Skin epidermis (tissue), 12 donors: ENCODE results near the gene EVI5L.
A peak's percentile ranks its signal among the peaks of the same experiment; 100 is the strongest.
"Not testable (repeated sequence)": the region's sequence is repeated elsewhere in the genome, so short reads cannot be mapped to it uniquely, and the experiment has no call there.

Experiments
- H3K27ac ChIP-seq, 21 experiments: fragments of 200-600 bp; sonication (generic) in 11 of 21; one replicate each; pipeline ENCODE4 v1.5.0; 2020; ENCODE audit warnings: mild to moderate bottlenecking in 3 of 21, inconsistent platforms in 2 of 21, moderate library complexity in 2 of 21
- H3K4me3 ChIP-seq, 7 experiments: fragments of 200-600 bp; sonication (generic) in 2 of 7; one replicate each; pipeline ENCODE4 v1.5.0; 2020; ENCODE audit warnings: inconsistent platforms in 2 of 7, mild to moderate bottlenecking in 2 of 7, moderate library complexity in 1 of 7

The EVI5L gene

DNA sequence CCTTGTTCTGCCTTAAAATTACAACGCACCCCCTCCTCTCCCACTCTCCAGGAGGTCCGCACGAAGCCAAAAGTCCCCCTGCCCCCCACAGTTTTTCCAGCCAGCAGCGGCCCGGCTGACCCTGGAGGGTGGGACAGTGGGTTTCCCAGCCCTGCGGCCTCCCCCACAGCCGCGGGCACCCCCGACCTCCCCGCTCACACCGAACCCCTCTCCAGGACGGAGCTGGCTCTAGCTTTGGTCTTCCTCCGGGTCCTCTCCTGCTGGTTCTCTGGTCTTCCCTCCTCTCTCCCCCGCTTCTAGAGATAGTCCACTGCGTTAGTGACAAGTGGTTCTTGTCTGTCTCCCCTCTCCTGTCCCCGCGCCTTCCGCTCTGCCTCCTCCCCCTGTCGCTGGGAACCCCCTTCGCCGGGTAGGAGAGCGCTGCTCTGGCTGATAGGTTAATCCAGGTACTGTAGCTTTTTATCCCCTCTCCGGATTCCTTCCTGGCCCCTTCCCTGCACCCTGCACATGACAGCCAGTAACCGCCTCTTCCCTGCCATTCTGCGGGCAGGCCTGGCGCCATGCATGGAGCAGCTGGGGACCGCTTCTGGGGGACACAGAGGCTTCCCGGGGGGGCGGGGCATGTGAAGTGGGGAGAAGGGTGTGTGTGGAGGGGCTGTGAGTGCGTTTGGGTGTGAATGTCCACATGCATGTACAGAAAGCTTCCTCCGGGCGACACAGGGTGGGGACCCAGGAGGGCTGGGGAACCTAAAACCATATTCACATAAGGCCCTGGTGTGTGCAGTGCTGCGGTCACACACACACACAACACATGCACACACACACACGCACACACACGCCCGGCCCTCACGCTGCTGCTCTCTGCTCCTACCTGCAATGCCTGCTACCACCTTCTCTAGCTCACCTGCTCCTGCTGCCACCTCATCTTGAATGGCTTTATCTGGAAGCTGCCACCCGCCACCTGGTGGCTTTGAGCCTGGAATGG is 27.0 kb downstream of the EVI5L start:
- no peak overlapping the region for H3K4me3 ChIP-seq
- H3K27ac ChIP-seq = no peak overlapping the region

DNA sequence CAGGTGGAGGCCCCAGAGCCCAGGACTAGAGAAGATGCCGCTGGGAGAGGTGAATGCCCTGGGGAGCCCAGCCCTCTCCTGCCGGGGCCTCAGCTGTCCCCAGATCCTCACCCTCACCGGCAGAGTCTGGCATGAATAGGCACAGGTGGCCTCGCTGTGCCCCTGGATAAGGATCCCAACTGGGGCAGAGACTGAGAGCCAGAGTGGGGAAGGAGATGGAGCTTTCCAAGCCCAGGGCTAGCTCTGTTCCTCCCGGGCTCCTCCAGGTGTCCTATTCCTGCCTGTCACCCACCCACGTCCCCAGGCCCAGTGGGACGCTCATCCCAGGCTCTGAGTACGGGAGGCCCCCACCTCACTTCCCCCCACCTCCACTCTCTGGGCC is 27.7 kb downstream of the EVI5L start:
- no peak overlapping the region for H3K27ac ChIP-seq
- H3K4me3 ChIP-seq = no peak overlapping the region

DNA sequence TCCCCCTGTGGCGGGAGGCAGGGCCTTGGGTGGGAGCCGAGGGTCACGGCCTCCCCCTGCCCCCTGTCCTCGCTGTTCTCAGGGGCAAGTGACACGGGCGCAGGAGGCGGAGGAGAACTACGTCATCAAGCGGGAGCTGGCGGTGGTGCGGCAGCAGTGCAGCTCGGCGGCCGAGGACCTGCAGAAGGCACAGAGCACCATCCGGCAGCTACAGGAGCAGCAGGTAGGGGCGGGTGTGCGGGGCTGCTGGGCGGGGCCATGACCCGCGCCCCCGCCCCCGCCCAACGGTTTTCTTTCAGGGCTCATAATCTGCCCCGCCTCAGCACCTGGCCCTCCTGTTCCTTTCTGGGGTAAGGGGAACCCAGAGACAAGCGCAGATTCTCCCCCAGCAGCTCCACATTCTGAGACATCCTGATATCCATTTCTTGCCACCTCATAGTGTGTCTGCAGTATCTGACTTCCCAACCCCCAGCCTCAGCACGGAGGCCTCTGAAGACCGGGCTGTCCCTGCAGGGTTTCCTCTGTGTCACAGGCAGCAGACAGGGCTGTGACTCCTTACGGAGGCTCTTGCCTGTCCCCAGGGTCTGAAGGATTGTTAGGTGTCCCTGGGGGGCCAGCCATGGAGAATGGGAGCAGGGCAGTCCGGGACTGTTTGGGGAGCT is 28.2 kb downstream of the EVI5L start:
- Histone ChIP-seq H3K27ac (no peak overlapping the region), H3K4me3 (no peak overlapping the region)

DNA sequence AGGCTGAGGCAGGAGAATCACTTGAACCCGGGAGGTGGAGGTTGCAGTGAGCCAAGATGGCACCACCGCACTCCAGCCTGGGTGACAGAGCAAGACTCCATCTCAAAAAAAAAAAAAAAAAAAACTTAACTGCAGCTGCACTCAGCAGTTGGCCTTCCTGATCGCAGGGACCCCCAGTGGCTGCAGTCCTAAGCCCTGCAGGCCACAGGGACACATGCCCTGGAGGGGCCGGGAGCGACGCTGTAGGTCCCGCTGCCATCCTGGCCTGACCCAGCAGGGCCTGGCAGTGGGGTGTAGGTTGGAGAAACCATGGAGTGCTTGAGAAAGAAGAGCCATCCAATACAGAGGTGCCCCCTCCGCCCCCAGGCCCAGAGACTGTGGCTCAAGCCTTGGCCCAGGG is 29.1 kb downstream of the EVI5L start:
- not testable (repeated sequence) for H3K27ac ChIP-seq, H3K4me3 ChIP-seq

DNA sequence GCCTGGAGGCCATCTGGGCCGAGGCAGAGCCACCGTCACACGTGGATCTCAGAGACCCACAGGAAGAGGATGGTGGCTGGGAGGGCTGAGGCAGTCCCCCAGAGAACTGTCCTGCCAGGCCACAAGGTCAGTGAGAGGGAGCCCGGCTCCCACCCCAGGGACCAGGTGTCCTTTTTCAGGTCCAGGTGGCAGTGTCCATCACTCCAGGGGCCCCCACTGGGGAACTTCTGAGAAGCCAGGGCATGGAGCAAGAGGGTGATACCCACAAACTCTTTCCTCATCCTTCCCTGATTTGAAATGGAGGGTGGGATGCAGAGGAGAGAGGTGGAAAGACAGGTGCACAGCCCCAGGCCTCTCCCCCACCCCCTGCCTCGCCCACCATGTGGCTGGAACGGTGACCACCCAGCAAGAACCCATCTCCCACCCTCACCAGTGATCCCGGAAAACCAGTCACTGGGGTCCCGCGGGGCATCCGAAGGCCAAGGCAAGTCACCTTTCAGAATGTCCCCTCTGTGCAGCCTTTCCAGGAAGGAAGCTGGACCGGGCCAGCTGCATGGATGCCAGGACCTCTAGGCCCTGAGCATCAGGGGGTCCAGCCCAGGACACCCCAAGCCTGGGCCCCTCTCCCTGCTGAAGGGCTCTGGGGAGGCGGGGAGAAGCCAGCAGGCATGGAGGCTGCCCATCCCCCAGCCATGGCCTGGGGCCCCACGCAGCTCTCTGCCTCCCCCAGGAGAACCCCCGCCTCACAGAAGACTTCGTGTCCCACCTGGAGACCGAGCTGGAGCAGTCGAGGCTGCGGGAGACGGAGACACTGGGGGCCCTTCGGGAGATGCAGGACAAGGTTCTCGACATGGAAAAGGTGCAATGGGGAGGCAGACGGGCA is 30.1 kb downstream of the EVI5L start:
- Histone ChIP-seq H3K4me3 (no peak overlapping the region), H3K27ac (no peak overlapping the region)

DNA sequence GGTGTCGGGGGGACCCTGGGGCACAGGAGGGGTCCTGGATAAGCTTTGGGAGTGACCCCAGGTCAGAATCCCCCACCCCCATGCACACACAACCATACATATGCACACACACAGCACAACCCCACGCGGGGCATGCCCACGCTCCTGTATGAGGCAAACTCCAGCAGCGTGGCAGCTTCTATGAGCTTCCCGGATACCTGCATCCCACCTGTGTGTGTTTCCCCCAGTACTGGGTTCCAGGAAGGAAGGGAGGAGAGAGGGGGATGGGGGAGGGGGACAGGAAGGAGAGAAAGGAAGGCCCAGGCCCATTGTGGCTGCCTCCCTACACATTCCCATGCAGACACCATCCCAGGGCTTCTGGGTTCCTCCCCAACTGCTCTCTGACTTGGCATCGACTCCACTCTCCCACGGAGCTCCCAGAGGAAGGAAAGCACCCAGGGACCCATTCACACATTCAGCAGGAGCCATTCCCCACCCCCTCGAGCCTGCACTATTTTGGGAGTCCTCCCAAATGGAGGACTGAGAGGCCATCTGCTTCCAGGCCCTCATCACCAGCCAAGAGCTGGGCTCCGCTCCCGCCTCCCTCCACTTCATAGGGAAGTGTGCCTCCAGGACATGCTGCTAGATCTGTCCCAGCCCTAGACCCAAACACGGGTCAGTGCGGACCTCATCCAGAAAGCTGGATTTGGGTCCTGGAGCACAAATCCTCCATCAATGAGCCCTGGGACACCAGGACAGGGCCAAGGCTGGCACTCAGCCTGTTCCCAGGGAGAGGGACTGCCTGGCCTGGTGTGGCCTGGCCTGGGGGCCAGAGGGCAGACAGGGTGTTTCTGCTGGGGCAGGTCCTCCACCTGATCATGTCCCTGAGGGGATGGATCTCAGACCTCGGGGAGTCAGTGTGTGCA is 30.9 kb downstream of the EVI5L start:
- H3K4me3 ChIP-seq = no peak overlapping the region
- no peak overlapping the region for H3K27ac ChIP-seq

DNA sequence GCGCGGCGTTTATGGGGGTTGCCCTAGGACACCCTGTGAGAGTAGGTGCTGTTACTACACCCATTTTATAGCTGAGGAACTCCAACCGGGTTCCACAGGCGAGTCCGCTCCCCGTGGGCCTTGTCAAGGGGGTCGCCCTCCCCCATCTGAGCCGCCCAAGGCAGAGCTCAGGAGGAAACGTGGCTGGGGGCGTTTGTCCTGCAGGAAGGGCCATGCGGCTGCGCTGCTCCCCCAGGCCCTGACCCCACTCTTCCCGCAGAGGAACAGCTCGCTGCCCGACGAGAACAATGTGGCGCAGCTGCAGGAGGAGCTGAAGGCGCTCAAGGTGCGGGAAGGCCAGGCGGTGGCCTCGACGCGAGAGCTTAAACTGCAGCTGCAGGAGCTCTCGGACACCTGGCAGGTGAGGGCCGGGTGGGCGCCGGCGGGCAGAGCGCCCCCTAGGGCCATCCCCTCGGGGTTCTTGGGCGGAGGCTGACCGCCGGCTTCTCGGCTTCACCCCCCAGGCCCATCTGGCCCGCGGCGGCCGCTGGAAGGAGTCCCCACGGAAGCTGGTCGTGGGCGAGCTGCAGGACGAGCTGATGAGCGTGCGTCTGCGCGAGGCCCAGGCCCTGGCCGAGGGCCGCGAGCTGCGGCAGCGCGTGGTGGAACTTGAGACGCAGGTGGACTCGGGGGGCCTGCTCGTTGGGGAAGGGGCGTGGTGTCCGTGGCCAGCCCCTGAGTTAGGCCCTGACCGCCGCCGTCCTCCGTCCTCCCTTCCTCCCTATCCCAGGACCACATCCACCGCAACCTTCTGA is 31.8 kb downstream of the EVI5L start:
- no peak overlapping the region for H3K27ac ChIP-seq
- H3K4me3 ChIP-seq = peak overlapping the region in 6 of 7 experiments; percentile 6 to 36 (median 14)

DNA sequence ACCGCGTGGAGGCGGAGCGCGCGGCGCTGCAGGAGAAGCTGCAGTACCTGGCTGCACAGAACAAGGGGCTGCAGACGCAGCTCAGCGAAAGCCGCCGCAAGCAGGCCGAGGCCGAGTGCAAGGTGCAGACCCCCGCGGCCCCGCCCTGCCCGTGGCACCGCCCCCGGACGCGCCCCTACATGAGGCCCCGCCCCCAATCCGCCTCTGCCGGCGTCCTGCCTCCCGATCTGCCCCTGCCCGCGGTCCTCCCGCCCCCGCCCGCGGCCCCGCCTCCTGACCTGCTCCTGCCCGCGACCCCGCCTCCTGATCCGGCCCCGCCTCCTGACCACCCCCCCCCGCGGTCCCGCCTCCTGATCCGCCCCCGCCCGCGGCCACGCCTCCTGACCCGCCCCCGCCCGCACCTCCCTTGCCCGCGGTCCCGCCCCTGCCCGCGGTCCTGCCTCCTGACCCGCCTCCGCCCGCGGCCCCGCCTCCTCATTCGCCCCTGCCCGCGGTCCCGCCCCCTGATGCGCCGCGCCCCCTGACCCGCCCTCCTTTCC is 32.5 kb downstream of the EVI5L start:
- Histone ChIP-seq H3K27ac (no peak overlapping the region), H3K4me3 (peak overlapping the region in 6 of 7 experiments; percentile 6 to 36 (median 14))

DNA sequence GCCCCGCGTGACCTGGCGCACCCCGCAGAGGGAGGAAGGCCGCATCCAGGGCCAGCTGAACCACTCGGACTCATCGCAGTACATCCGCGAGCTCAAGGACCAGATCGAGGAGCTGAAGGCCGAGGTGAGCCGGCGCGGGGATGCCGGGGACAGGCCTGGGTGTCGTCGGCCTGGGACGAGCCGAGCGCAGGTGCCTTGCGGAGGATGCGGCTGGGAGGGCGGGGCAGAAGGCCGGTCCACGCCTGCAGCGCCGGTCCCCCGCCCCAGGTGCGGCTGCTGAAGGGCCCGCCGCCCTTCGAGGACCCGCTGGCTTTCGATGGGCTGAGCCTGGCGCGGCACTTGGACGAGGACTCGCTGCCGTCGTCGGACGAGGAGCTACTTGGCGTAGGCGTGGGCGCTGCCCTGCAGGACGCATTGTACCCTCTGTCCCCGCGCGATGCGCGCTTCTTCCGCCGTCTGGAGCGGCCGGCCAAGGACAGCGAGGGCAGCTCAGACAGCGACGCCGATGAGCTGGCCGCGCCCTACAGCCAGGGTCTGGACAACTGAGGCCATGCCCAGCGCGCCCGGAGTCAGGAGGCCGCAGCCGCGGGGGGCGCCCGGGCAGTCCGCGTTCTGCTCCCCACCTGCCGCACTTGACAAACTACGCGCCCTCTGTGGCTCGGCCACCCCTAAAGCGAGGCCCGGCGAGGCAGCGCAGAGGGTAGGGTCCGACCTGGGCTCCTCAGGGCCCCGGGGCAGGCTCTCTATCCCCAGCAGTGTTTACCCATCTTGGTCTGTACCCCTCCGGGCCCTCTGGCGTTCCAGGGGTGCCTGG is 33.3 kb downstream of the EVI5L start:
- H3K4me3 ChIP-seq = peak overlapping the region in 1 of 7 experiments; percentile 6
- H3K27ac ChIP-seq = no peak overlapping the region

DNA sequence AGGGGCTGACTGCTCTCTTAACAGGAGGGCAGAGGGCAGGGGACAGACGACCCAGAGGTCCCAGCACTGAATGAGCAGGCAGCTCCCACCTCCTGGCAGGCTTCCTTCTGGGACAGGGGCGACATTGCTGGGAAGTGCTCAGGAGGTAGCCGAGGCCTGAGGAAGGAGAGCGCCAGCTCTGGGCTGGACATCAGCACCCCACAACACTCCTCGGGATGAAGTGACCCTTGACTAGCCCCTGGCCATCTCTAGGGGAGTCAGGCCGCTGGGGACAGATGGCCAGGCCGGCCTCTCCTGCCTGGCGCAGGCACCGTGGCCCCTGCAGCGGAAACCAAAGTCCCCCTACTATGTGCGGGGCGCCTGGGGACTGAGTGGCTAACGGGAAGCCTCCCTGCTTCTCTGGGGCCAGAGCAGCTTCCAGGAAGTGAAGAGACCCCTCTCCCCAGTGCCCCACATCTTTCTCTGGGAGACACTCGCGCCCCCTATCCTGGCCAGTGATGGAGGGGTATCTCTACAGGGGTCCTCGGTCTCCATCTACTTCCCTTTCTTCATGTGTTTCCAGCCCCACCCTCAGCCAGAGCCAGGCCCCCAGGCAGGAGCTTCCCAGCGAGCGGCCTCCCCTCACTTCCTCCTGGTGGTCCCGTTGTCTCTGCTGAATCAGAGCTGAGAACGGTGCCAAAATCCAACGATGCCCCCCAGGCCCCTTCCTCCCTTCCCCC is 34.1 kb downstream of the EVI5L start:
- no peak overlapping the region for H3K4me3 ChIP-seq
- no peak overlapping the region for H3K27ac ChIP-seq

DNA sequence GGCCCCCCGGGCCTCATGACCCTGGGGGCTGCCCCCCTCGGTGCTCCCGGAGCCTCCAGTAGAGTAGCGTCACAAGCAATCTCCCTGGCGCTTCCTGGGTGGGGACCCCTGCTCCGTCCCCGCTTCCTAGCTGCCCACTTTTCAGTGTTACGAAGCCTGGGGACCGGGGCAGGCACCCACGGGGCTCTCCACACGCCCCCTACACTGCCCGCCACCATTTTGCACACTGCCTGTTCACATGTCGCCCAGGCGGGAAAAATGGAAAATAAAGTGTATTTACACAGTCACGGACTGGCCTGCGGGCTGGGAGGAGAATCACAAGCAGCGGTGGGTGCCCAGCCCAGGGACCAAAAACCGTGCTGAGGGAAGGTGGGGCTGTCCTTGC is 34.7 kb downstream of the EVI5L start:
- H3K4me3 ChIP-seq = no peak overlapping the region
- no peak overlapping the region for H3K27ac ChIP-seq

DNA sequence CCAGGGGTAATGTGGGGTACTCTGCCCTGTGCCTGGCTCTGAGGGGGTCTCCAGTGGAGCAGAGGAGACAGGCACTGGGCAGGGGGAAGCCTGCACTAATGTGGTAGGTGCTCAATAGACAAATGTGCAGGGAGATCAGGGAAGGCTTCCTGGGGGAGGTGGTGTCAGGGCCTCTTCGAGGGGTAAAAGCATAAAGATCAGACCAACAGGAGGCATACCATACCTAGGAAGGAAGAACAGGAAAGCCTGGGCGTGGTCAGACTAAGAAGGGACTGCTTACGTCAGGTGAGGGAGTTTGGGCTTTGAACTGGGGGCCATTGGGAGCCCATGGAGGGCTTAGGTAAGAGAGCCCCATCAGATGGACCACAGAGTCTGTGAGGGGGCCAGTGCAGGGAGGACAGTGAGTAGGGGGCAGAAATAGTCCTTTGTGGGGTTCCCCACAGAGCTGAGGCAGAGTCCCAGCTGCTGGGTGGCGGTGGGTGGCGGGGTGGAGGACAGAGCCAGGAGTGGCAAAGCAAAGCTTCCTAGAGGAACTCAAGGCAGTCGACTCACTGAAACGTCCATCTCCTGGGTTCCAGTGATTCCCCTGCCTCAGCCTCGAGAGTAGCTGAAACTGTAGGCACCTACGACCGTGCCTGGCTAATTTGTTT is 35.4 kb downstream of the EVI5L start:
- no peak overlapping the region for H3K4me3 ChIP-seq
- H3K27ac ChIP-seq = no peak overlapping the region

DNA sequence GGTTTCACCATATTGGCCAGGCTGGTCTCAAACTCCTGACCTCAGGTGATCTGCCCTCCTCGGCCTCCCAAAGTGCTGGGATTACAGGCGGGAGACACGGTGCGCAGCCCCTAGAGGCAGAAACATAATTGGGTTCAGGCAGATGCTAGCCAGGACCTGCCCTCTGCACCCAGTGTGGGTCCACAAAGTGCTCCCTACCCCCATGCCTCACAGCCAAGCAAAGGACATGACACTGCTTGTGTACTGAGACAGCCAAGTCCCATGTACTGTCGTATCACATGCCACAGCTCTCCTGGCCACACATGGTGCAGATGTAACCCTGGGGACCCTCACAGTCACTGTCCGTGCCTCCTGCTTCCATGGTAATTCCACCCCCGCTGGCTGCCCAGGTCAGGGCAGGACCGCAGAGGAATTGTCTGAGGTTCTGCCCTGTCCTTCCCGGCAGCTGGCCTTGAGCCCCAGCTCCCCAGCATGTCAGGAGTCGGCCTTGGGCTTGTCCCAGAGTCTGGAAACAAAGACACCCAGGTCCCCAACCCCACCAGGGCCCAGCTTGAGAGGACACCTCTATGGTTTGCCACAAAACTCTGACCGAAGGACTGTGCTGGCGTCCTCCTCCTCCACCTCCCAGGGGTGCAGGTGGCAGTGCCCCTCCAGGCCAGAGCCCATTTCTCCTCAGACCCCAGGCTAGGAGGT is 36.5 kb downstream of the EVI5L start:
- H3K4me3 ChIP-seq = no peak overlapping the region
- peak overlapping the region in 1 of 21 experiments; percentile 24 for H3K27ac ChIP-seq

DNA sequence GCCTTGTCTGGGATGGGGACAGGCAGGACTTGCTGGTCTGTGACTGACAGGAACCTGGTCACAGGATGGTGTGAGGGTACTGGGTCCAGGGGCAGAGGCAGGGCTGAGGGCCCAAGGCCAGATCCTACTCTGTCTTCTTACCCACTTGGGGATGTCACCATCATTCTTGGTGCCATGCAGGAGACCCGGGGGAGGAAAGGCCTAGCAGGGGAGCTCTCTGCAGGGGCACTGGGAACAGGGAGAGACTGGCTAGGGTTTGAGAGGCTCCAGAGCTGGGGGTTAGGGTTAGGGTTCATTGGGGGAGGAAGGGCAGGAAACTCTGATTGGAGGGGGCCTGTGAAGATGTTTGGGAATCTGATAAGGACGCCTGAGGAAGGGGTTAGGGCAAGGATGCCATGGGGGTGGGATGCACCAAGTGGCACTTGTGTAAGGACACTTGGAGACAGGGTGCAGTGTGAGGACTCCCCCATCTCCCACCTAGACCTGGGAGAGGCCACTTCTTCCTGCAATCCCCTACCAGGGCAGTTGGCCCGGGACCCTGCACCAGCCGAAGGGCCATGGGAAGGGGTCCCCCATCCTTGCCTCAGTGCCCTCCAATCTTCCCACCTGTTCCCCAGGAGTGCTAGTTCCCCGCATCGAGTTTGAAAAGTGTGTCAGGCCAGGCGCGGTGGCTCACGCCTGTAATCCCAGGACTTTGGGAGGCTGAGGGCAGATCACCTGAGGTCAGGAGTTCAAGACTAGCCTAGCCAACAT is 37.2 kb downstream of the EVI5L start:
- no peak overlapping the region for H3K27ac ChIP-seq

DNA sequence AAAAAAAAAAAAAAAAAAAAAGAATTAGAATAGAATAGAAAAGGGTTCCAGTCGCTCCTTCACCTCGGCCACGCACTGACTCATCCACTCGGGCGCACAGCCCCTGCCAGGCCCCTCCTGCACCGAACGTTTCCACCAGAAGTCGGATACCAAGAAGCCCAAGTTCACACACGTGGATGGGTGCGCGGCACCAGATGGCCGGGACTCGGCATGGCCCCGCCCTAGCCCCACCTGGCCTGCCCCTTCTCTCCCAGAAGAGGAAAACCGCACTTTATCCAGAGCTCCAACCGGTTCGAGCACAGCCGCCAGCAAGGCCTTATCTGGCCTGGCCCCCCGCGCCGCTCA is 38.3 kb downstream of the EVI5L start:
- peak overlapping the region in 5 of 7 experiments; percentile 28 to 51 (median 47) for H3K4me3 ChIP-seq
- H3K27ac ChIP-seq = peak overlapping the region in 4 of 21 experiments; percentile 3 to 66 (median 22)

More for the DNA sequence above, 37.2 kb downstream of the EVI5L start:
- no peak overlapping the region for H3K4me3 ChIP-seq
